Inflammatory macrophage treated with lipopolysaccharide for 4 hours (primary cell): Measurements from ENCODE around the gene TALDO1.

ENCODE experiments used
- DNase-seq: peaks from one replicate; pipeline ENCODE4 v3.0.0-alpha.2; 2020

Gene TALDO1

GRCh38 chr11:770642-771616, 23.7 kb downstream of the TALDO1 start:
- no peak for DNase-seq

DNA sequence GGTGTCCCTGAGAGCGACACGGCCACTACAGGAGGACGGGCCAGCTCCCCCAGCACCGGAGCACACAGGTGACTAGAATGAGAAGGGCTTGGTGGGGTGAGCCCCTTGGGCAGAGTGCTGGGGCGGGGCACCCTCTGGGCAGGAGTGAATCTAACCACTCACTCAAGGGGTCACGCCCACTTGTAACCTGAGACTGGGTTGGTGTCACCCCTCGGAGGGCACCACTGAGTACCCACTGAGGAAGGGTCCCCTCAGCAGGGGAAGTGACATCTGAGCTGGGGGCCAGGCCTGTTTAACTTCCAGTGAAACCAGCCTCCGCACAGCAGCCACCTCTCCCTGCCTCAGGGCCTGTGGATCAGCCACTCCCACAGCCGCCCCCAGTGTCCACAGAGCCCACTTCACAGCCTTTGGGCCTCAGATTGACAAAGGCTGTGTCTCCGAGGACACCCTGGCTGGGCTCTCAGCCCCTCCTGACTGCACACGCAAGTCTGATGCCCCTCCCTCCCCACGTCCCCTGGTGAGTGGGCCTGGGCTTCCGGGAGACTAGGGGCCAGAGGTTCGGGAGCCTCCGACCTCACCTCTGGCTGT, 24.4 kb downstream of the TALDO1 start:
- DNase-seq: no peak

GRCh38 chr11:772429-773390, 25.4 kb downstream of the TALDO1 start:
- DNase-seq: no peak

GRCh38 chr11:773425-773824, 26.2 kb downstream of the TALDO1 start:
- DNase-seq: no peak

DNA sequence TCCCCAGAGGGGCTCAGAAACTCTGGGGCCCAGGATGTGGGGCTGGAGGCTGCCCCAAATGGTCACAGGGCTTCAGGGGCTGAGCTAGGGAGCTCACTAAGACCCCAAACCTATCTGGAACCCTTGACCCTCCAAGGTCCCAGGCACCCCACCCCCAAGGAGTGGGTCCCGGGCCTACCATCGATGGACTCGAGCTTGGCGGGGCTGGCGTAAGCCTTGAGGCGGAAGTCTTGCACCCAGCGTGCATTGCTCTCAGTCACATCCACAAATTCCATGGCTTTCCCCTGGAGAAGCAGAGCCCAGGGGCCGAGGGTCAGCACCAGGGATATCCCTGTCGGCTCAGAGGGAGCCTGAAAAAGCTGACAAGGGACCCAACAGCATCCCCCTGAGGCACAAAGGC, 26.6 kb downstream of the TALDO1 start:
- DNase-seq: no peak

DNA sequence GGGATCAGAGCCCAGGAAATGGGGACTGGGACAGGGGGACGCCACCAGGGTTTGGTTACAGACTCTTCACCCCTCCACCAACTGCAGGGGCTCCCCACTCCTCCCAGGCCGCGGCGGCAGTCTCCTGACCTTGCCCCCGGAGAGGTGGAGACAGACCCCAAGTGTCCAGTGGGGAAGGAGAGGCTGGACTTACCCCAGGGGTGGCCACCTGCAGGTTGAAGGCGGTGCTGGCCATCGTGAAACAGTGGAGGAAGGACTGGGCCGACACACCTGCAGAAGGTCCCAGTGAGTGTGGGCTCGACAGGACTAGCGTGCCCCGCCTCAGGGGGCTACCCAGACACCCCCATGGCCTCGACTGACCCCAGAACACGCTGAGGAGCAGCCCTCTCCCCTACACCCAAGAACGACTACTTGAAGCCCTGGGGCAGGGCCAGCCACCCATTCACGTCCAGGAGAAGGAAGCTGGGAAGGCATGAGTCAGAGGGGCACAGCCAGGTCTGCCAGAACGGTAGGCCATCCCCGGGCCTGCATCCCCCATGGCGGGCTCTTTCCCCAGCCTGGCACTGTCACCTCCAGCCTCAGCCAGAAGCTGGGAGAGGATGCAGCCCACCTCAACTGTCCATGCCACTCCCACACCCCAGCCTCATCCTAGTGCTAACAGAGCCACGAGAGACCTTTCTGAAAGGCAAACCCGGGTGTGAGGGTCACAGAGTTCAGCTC, 27.8 kb downstream of the TALDO1 start:
- no peak for DNase-seq

- no peak for DNase-seq
Observed at GRCh38 chr11:776263-776560, 28.9 kb downstream of the TALDO1 start.

DNA sequence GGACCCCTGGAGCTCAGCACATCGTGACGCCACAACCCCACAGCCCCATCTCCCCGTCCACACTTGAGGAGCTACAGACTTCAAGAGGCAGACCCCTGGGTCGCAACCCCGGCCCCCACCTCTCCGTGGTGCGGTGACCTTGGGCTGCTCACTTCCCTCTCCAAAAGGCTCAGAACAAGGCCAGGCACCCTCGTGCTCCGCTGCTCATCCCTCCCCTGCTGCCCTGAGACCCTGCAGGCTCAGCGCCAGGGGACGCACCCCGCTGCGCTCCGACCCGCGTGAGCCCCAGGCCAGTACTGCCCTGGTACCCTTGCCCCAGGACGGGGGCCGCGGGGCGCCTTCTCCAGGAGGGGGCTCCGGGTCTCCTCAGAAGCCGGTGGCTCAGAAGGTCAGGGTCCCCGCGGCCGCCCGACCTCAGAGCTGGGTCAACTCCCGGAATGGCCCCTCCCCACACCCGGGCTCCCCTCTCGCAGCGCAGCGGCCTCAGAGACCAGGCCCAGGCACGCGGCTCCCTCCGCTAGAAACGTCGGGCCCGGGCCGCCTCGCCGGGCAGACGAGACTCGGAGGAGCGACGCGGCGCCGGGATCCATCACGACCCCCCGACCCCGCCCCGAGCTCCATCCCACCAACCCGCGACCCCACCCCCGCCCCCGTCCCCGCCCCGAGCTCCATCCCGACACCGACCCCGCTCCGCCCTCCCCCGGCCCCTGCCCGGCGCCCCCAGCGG, 29.5 kb downstream of the TALDO1 start:
- DNase-seq: peak; percentile 35

GRCh38 chr11:777288-778255, 30.3 kb downstream of the TALDO1 start, which contains the start of gene GATD1:
Gene GATD1, minus strand, starts transcription at chr11:777487. Its CDS starts 25 bp downstream, at chr11:777462.
- peak; percentile 91 for DNase-seq

- DNase-seq: no peak
Observed at GRCh38 chr11:778976-779954, 32.0 kb downstream of the TALDO1 start.

- no peak for DNase-seq
Observed at GRCh38 chr11:779955-780532, 32.8 kb downstream of the TALDO1 start.

GRCh38 chr11:782264-783174, 35.3 kb downstream of the TALDO1 start:
- DNase-seq: no peak

GRCh38 chr11:783581-784015, 36.3 kb downstream of the TALDO1 start:
- DNase-seq: no peak

GRCh38 chr11:786235-787083, 39.2 kb downstream of the TALDO1 start:
- DNase-seq: no peak

DNA sequence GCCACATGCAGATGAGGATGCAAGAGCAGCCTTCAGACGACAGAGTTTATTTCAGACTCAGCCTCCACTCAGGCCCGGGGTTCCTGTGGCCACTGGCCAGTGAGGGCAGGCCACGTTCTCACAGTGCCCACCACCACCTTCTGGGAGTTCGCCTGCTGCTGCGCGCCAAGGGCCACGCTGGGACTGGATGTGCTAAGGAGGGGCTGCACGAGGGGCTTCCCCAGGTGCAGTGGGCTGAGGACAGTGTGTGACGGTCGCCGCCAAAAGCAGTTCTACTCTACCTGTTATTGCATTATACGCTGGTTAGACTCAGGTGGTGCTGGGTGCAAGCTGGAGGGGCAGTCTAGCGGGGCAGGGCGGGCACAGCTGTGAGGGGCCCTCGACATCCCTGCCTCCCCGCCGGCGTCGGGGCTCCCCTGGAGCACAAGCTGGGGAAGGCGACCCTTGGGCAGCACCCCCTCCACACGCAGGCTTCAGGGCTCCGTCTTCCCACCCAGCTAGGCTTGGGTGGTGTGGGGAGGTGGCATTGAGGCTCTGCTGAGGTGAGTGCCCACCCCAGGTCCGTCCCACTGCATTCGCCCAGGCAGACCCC, 39.9 kb downstream of the TALDO1 start:
- DNase-seq: no peak

DNA sequence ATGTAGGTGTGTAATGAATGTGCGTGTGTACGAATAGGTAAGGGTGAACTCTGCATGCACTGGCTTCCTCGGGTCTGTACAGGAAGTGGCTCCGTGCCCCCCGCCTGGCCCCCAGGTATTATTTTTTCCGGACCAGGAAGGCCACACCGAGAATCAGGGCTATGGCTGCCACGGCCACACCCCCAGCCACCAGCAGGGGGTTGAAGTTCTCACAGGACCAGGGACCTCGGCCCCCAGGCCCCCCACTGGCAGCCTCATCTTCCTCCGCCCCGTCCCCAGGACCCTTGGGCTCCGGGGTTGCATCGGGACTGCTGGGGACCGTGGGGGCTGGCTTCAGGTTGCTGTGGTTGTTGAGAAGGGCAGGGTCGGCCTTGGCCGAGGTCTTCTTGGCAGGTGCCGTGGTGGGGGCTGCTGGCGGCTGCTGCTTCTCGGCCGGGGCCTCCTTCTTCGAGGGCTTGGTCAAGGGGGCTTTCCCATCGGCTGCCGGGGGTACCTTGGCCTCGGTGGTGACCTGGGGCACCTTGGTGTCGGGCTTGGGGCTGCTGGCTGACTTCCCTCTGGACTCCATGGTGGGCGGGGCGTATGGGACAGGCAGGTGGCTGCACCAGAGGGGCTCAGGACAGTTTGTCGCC, 40.9 kb downstream of the TALDO1 start:
- DNase-seq: no peak
